HG03060 (cell line): Measurements from ENCODE around the gene ZBP1.

Experiments used
- ATAC-seq: cut with Tn5 transposase; IDR thresholded peaks from one replicate; pipeline ENCODE4 v1.9.1; 2021; ENCODE audit warnings: low read depth, moderate number of reproducible peaks; ENCODE audit not compliant: unreplicated experiment

Gene ZBP1

GRCh38 chr20:57601737-57602136 lies 18.5 kb downstream of the ZBP1 start:
- ATAC-seq = no peak

- ATAC-seq = no peak
Observed at GRCh38 chr20:57601211-57601570, 19.0 kb downstream of the ZBP1 start.

- ATAC-seq = no peak
Observed at GRCh38 chr20:57600320-57601210, 19.7 kb downstream of the ZBP1 start.

- ATAC-seq = no peak
Observed at GRCh38 chr20:57598491-57598890, 21.7 kb downstream of the ZBP1 start.

GRCh38 chr20:57598060-57598459 lies 22.2 kb downstream of the ZBP1 start:
- no peak for ATAC-seq

- no peak for ATAC-seq
Observed at GRCh38 chr20:57596998-57597939, 23.0 kb downstream of the ZBP1 start.

GRCh38 chr20:57596358-57596757 lies 23.9 kb downstream of the ZBP1 start:
- ATAC-seq = no peak

GRCh38 chr20:57595041-57596030 lies 24.9 kb downstream of the ZBP1 start:
- no peak for ATAC-seq

GRCh38 chr20:57594092-57594951 lies 25.9 kb downstream of the ZBP1 start:
- no peak for ATAC-seq

GRCh38 chr20:57593134-57593886 lies 26.9 kb downstream of the ZBP1 start:
- no peak for ATAC-seq

GRCh38 chr20:57592263-57593092 lies 27.7 kb downstream of the ZBP1 start:
- no peak for ATAC-seq

GRCh38 chr20:57591289-57592229 lies 28.7 kb downstream of the ZBP1 start:
- ATAC-seq = no peak

GRCh38 chr20:57590485-57591288 lies 29.5 kb downstream of the ZBP1 start:
- no peak for ATAC-seq

GRCh38 chr20:57589728-57590484 lies 30.3 kb downstream of the ZBP1 start:
- no peak for ATAC-seq

GRCh38 chr20:57589123-57589727 lies 31.0 kb downstream of the ZBP1 start:
- ATAC-seq = no peak
